Chondrocyte (in vitro differentiated cells): ENCODE data around the gene KCNT2. TPM values are rescaled to one million over a fixed set of nuclear protein-coding genes. Genes with fewer than 3 reads are reported as not detected.
A peak's percentile ranks its signal among the peaks of the same experiment; 100 is the strongest.

ENCODE experiments used
- DNase-seq: peaks from one replicate; pipeline ENCODE4 v3.0.0; 2021; ENCODE audit warnings: mixed read lengths, low spot score
- H3K27ac Mint-ChIP-seq: one replicate; pipeline ENCODE4 v1.8.0; 2021; ENCODE audit warnings: mild to moderate bottlenecking, moderate library complexity, mixed read lengths; ENCODE audit not compliant: unreplicated experiment
- H3K27me3 Mint-ChIP-seq: 2 replicates; pipeline ENCODE4 v1.8.0; 2021; ENCODE audit warnings: low read depth, mixed read lengths
- H3K36me3 Mint-ChIP-seq: 2 replicates; pipeline ENCODE4 v1.8.0; 2021; ENCODE audit warnings: low read depth, mixed read lengths
- H3K4me1 Mint-ChIP-seq: 2 replicates; pipeline ENCODE4 v1.8.0; 2021; ENCODE audit warnings: low read depth, mild to moderate bottlenecking, mixed read lengths
- H3K4me3 Mint-ChIP-seq: one replicate; pipeline ENCODE4 v1.8.0; 2021; ENCODE audit warnings: mild to moderate bottlenecking, moderate library complexity, mixed read lengths; ENCODE audit not compliant: unreplicated experiment
- H3K9me3 Mint-ChIP-seq: 2 replicates; pipeline ENCODE4 v1.8.0; 2021; ENCODE audit warnings: low read depth, mixed read lengths
- total RNA-seq: library from RNA; stranded (reverse); gene quantifications from 3 replicates; pipeline ENCODE4 v1.2.1, GENCODE V29; 2021
- TF ChIP-seq, protein P1 (sequence below): fragments of 200-600 bp; sonication (generic); IDR thresholded peaks from 2 replicates; pipeline ENCODE4 v1.5.0; 2021; ENCODE audit warnings: antibody characterized with exemption, mild to moderate bottlenecking, moderate library complexity

Gene KCNT2
- total RNA-seq, 1 donor from 2014 or later = 13.4 TPM

DNA sequence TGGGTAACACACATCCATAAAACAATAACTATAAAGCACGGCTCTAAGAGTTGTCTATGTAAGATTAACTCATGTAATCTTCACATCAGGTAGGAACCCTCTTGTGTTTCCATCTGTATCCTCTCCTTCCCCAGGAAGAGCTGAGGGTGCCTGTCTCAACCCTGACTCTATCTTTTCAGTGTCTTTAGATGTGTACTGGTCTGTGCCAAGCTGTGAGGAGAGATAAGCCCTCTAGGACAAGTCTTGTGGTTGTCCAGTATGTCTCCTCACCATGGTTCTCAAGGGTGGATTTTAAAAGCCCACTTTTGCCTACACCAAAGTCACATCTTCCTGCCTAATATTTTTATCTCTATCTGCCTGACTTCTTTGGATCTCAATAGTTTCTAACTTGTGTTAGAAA lies 300.1 kb downstream of the KCNT2 start:
- Mint-ChIP-seq H3K4me1 (peaks cover 47% of the 10 kb centered on the region), H3K9me3 (peaks cover 4% of the 10 kb centered on the region), H3K27ac (peak overlapping the region; percentile 69)

DNA sequence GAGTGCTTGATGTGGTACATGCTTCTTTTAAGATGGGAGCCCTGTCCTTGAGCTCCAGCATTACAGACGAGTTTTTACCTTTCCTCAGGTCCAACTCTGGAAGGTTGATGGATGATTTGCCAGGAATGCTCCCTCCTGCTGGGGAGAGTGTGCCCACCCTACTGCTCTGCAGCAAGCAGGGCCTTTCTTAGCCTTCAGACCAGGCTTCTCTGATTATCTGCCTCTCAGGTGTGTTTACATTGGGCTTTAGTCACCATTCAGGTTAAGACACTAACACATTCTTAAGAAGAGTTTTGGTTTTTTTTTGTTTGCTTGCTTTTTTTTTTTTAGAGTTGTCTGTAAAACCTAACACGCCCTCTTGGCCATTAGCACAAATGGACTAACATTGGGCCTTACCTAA lies 301.8 kb downstream of the KCNT2 start:
- Mint-ChIP-seq H3K4me1 (peaks cover 57% of the 10 kb centered on the region), H3K9me3 (peaks cover 4% of the 10 kb centered on the region), H3K4me3 (no peak overlapping the region), H3K36me3 (peaks cover 2% of the 10 kb centered on the region), H3K27me3 (no peaks in the 10 kb centered on the region), H3K27ac (no peak overlapping the region)
- no peak for DNase-seq
- TF ChIP-seq, protein P1, sequence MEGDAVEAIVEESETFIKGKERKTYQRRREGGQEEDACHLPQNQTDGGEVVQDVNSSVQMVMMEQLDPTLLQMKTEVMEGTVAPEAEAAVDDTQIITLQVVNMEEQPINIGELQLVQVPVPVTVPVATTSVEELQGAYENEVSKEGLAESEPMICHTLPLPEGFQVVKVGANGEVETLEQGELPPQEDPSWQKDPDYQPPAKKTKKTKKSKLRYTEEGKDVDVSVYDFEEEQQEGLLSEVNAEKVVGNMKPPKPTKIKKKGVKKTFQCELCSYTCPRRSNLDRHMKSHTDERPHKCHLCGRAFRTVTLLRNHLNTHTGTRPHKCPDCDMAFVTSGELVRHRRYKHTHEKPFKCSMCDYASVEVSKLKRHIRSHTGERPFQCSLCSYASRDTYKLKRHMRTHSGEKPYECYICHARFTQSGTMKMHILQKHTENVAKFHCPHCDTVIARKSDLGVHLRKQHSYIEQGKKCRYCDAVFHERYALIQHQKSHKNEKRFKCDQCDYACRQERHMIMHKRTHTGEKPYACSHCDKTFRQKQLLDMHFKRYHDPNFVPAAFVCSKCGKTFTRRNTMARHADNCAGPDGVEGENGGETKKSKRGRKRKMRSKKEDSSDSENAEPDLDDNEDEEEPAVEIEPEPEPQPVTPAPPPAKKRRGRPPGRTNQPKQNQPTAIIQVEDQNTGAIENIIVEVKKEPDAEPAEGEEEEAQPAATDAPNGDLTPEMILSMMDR = no peak

More for the DNA sequence above, 300.1 kb downstream of the KCNT2 start:
- H3K36me3 Mint-ChIP-seq = peaks cover 7% of the 10 kb centered on the region
- H3K4me3 Mint-ChIP-seq = no peak overlapping the region
- H3K27me3 Mint-ChIP-seq = no peaks in the 10 kb centered on the region
- TF ChIP-seq, protein P1 = no peak
- DNase-seq = no peak

DNA sequence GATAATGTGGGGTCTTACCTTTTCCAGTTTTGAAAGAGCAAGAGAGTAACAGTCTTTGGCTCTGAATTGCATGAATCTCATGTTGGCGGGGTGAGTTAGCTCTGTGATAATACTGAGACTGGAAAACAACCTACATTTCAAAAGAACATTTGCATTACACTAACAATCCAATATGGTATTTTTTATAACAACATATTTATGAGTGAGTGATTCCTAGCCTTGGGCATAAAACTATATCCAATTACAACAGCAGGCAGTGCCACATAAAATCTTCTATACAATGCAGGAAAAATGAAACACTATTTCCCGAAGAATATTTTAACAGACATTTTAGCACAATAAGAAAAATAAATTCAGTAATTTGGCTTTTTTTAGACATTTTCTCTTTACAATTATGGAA lies 303.0 kb downstream of the KCNT2 start:
- H3K27ac Mint-ChIP-seq = no peak overlapping the region
- no peaks in the 10 kb centered on the region for H3K27me3 Mint-ChIP-seq
- H3K4me1 Mint-ChIP-seq = peaks cover 63% of the 10 kb centered on the region
- H3K9me3 Mint-ChIP-seq = peaks cover 4% of the 10 kb centered on the region
- H3K4me3 Mint-ChIP-seq = no peak overlapping the region
- DNase-seq = no peak
- TF ChIP-seq, protein P1 = no peak
- H3K36me3 Mint-ChIP-seq = peaks cover 5% of the 10 kb centered on the region

DNA sequence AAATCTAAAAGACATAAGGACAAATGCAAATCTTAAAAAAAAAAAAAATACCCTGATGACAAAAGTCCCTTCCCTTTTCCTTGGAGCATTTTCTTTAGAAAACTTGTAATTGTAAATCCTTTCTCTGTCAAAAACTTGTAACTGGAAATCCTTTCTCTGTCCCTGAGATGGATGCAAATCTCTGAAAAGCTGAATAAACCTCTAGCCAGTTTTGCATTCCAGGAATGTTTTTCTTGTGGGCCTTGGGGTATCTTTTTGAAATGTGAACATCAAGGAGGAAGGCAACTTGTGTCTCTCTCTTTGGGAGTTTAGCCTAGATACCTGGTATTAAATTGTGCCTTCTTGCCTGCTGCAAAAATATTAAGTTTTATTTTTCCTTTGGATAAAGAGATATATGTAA lies 305.3 kb downstream of the KCNT2 start:
- Mint-ChIP-seq H3K4me3 (no peak overlapping the region), H3K9me3 (no peaks in the 10 kb centered on the region), H3K27ac (no peak overlapping the region), H3K36me3 (peaks cover 7% of the 10 kb centered on the region), H3K27me3 (no peaks in the 10 kb centered on the region), H3K4me1 (peaks cover 71% of the 10 kb centered on the region)
- TF ChIP-seq, protein P1 = no peak
- no peak for DNase-seq

DNA sequence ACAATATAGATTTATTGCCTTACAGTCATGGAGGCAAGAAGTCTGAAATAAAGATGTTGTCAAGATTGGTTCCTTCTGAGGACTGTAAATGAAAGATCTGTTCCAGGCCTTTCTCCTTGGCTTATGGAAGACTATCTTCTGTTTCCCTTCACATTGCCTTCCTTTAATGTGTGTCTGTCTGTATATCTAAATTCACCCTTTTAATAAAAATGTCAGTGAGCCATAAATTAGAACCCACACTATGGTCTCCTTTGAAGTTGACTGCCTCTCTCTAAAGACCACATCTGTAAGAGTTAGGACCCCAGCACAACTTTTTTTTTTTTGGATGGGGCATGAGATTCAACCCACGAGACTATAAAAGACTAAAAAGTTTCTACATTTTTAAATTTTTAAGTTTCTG lies 305.8 kb downstream of the KCNT2 start:
- Mint-ChIP-seq H3K4me3 (no peak overlapping the region), H3K9me3 (no peaks in the 10 kb centered on the region), H3K27ac (no peak overlapping the region), H3K36me3 (peaks cover 7% of the 10 kb centered on the region), H3K4me1 (peaks cover 70% of the 10 kb centered on the region), H3K27me3 (no peaks in the 10 kb centered on the region)
- no peak for DNase-seq
- TF ChIP-seq, protein P1 = no peak
